CD4-positive, alpha-beta T cell treated with Interferon alpha-2 for 1 hour (primary cell): ENCODE measurements around the gene CNNM1.

Source experiments
- DNase-seq, 2 donors: peaks; one replicate each; pipeline ENCODE4 v3.0.0-alpha.2; 2020 to 2022

The CNNM1 gene

DNA sequence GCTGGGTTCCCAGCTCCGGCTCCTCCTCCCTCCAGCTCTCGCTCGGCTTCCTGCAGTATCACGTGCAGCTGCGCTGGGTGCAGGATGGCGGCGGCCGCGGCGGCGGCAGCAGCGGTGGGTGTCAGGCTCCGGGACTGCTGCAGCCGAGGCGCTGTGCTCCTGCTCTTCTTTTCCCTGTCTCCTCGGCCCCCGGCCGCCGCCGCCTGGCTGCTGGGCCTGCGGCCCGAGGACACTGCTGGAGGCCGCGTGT, at the start of gene CNNM1:
Gene CNNM1, plus strand, starts transcription at position 53 of the 250 bp plus-strand sequence. Its CDS starts 32 bp downstream, at position 85.
- peak in 1 of 2 donors; percentile 1 for DNase-seq

DNA sequence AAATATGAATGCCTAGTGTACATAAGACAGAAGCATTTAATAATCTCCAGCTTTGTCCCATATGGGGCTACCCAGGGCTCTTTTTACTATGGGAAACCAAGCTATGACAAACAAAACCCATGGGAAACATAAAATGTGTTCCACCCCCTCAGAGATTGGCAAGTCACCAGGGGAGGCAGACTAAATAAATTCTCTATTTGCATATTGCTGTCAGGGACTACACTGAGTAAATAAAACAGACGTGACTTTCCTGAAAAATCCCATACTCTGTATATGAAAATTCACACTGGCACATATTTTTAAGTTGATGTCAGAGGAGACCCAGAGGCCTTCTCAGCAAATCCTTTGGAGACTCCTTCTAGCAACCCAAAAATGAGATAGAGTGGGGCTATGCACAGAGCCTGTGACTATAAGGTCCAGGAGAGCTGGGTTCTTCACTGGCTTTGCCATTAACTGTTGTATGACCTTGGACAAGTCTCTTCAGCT, 49.5 kb upstream of the CNNM1 start:
- no peak for DNase-seq

DNA sequence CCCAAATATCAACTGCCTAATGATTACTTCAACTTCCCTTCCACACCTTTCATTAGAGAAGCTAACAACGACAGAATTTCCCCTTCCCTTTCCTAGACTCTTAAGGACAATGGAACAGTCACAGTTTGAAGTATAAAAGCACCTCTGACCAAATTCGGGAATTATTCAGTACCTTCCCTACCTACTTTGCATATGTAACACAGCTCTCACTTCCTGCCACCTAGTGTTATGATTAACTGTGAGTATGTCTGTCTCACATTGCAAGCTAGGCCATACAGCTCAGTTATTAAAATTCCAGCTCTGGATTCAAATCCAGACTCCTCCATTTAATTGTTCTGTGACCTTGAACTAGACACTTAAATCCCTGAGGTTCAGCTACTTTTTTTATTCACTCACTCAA, 48.7 kb upstream of the CNNM1 start:
- no peak for DNase-seq

DNA sequence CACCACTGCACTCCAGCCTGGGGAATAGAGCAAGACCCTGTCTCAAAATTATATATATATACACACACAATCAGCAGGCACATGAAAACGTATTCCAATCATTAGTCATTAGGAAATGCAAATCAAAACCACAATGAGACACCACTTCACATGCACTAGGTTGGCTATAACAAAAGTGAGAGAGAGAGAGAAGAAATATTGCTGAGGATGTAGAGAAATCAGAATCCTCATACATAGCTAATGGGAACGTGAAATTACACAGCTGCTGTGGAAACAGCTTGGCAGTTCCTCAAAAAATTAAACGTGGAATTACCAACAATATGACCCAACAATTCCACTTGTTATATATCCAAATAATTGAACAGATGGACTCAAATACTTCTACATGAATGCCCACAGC, 43.3 kb upstream of the CNNM1 start:
- DNase-seq, result no peak

GRCh38 chr10:99290306-99290705, 38.9 kb upstream of the CNNM1 start:
- DNase-seq, result no peak

- DNase-seq, result no peak
These were observed 37.0 kb upstream of the CNNM1 start for GRCh38 chr10:99292159-99292558.

DNA sequence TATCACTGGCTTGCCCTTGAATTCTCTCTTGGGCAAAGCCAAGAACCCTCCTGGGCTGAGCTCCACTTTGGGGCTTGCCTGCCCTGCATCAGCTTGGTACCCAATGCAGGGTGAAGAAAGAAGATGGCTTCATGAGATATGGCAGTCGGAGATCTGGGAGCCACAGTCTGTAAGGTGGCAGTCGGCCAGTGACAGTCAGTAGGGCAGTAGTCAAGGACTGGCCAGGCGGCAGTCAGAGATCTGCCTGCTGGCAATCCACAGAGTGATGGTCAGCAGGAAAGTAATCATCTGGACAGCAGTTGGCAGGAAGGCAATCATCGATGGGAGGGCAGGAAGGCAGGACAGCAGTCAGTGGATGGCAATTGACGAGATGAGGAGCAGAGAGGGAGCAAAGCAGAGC, 32.6 kb upstream of the CNNM1 start:
- no peak for DNase-seq

DNA sequence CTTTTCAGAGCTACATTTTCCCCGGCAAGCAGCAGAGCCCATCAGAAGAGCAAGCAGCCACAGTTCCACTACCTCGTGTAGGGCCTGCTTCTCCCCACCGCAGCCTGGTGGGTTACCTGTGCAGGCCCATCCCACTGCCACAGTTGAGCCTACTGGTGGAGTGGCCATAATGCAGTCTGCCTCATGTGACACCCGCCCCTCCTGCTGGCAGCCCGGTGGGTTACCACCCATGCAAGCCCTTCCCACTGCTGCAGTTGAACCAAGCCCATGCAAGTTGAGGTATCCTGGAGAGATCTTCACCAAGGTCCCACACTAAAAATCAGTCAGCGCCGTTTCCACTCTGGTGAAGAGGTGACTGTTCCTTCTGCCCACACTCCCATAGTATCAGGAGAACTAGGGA, 32.1 kb upstream of the CNNM1 start:
- DNase-seq, result no peak

- no peak for DNase-seq
These were observed 25.0 kb upstream of the CNNM1 start for GRCh38 chr10:99303899-99304861.

DNA sequence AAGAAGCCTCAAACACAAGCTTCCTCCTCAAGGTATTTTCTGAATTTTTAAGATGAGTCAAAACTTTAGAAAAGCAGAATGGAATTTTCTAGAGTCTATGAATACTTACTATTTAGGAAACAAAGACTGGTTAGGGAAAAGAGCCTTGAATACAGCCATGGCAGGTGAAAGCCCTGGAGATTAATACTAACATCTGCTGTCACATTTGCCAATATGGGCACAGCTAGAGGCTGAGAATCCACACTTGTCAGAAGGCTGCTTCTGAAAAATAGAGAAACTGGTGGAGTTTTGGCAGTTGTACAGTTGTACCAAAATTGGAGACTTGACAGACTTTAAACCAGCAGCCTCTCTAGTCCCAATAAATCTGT, 24.3 kb upstream of the CNNM1 start:
- no peak for DNase-seq

DNA sequence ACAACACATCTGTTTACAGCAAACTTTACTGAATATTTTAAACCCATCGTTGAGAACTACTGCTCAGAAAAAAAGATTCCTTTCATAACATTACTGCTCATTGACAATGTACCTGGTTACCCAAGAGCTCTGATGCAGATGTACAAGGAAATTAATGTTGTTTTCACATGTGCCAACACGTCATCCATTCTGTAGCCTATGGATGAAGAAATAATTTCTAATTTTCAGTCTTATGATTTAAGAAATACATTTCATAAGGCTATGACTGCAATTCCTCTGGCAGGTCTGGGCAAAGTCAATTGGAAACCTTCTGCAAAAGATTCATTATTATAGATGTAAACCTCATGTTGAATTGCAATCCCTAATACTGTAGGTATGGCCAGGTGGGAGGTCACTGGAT, 16.7 kb upstream of the CNNM1 start:
- DNase-seq, result no peak

GRCh38 chr10:99315853-99316252, 13.3 kb upstream of the CNNM1 start:
- DNase-seq, result no peak

GRCh38 chr10:99316374-99316773, 12.8 kb upstream of the CNNM1 start:
- DNase-seq, result no peak

DNA sequence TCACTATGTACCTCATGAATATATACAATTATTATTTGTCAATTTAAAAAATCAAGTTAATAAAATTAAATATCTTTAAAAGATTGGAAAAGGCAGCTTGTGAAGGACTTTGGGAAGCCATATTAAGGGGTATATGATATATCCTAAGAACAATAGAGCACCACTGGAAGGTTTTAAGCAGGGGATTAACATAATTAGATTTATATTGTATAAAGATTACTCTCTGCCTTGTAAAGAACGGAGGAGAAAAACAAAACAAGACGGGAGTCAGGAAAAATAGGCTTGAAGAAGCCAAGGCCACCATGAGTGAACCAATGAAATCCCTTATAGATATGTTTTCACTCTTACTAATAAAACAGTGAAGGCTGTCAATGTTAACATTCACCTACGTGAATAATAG, 11.1 kb upstream of the CNNM1 start:
- no peak for DNase-seq

DNA sequence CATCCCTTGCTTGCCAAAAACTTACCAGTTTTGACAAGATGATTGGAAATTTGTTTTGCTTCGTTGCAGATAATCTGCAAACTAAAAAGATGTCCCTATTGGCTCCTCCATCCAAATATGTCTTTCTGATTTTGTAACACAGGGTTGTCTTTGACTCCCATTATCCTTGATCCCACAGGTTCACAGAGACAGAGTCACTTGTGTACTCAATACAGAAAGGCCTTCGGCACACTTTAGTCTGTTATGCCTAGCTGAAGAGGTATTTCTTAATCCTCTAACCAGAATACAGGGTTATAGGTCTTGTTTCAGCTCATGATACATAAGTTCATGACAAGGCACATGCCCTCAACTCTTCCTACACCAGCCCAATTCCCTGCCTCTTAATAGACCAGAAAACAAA, 10.7 kb upstream of the CNNM1 start:
- no peak for DNase-seq

- no peak for DNase-seq
These were observed 3.9 kb upstream of the CNNM1 start for GRCh38 chr10:99325281-99325680.

DNA sequence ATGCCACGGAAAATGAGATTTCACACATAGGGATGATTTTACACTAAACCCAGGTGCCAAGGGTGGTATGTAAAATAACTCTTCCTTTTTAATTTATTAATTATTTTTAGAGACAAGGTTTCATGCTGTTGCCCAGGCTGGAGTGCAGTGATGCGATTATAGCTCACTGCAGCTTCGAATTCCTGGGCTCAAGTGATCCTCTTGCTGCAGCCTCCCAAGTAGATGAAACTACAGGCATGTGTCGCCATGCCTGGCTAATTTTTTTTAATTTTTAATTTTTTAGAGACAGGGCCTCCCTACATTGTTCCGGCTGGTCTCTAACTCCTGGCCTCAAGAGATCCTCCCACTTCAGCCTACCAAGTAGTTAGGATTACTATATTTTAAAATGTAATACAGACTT, 2.3 kb upstream of the CNNM1 start:
- DNase-seq, result no peak

- no peak for DNase-seq
These were observed 415 bp upstream of the CNNM1 start for GRCh38 chr10:99328579-99329303.

DNA sequence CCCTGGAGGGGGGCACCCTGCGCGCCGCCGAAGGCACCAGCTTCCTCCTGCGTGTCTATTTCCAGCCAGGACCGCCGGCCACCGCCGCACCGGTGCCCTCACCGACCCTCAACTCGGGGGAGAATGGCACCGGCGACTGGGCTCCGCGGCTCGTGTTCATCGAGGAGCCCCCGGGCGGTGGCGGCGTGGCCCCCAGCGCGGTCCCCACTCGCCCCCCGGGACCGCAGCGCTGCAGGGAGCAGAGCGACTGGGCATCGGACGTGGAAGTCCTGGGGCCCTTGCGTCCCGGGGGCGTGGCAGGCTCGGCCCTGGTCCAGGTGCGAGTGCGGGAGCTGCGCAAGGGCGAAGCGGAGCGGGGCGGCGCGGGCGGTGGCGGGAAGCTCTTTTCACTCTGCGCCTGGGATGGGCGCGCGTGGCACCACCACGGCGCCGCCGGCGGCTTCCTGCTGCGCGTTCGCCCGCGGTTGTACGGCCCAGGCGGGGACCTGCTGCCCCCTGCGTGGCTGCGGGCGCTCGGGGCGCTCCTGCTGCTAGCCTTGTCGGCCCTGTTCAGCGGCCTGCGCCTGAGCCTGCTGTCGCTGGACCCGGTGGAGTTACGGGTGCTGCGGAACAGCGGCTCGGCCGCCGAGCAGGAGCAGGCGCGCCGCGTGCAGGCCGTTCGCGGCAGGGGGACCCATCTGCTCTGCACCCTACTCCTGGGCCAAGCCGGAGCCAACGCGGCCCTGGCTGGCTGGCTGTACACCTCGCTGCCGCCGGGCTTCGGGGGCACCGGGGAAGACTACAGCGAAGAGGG, 594 bp downstream of the CNNM1 start:
- DNase-seq, result no peak

DNA sequence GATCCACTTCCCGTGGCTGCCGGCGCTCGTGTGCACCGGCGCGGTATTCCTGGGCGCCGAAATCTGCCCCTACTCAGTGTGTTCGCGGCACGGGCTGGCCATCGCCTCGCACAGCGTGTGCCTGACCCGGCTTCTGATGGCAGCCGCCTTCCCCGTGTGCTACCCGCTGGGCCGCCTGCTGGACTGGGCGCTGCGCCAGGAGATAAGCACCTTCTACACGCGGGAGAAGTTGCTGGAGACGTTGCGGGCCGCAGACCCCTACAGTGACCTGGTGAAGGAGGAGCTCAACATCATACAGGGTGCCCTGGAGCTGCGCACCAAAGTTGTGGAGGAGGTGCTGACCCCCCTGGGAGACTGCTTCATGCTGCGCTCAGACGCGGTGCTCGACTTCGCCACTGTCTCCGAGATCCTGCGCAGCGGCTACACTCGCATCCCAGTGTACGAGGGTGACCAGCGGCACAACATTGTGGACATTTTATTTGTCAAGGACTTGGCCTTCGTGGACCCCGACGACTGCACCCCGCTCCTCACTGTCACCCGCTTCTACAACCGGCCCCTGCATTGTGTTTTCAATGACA, 1.3 kb downstream of the CNNM1 start:
- no peak for DNase-seq

- no peak for DNase-seq
These were observed 2.1 kb downstream of the CNNM1 start for GRCh38 chr10:99331207-99331803.

DNA sequence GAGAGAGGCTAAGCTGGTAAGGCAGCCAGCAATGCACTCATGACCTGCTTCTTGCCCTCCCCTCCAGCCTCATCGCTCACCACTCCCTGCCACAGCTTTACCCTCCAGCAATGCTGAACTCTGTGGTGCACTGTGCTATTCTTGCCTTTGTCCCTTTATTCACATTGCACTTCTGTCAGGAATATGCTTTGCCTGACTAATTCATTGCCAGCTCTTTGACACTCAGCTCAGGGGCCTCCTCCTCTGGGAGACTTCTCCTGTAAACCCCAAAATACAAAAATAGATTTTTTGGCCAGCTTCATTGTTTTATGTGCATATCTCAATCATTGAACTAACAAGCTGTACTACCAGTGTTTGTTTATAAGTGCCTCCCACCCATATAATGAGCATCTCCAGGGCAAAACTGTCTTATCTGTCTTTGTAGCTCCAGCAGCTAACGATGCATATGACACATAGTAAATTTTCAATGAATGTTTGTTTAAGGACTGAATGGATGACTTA, 8.2 kb downstream of the CNNM1 start:
- DNase-seq, result no peak

- no peak for DNase-seq
These were observed 8.7 kb downstream of the CNNM1 start for GRCh38 chr10:99337901-99338300.
